ENCODE results near the gene C1orf87. TPM values are rescaled to one million over a fixed set of nuclear protein-coding genes. Genes with fewer than 3 reads are reported as not detected.

C1orf87 gene
- 0.94 TPM in 1 of 2 replicates, not detected in the other for total RNA-seq

GRCh38 chr1:60073605-60074278 lies at the start of gene C1orf87:
TSS of gene C1orf87 (minus strand) at chr1:60073770. CDS start at chr1:60072643, 1,127 bp downstream.

Other genes starting within 250 kb of the C1orf87 start
- 2.4 and 3.5 TPM in 2 replicates for gene CYP2J2, start 147.0 kb downstream of the C1orf87 start, total RNA-seq